GM12874 (cell line): ENCODE data around the gene WASF3.

Source experiments
- TF ChIP-seq, protein P1 (sequence below): IDR thresholded peaks from 2 replicates; pipeline ENCODE4 v1.5.1; 2011; ENCODE audit warnings: low read depth, mild to moderate bottlenecking, control low read depth, low read length, moderate library complexity; ENCODE audit not compliant: insufficient read depth

WASF3 gene

DNA sequence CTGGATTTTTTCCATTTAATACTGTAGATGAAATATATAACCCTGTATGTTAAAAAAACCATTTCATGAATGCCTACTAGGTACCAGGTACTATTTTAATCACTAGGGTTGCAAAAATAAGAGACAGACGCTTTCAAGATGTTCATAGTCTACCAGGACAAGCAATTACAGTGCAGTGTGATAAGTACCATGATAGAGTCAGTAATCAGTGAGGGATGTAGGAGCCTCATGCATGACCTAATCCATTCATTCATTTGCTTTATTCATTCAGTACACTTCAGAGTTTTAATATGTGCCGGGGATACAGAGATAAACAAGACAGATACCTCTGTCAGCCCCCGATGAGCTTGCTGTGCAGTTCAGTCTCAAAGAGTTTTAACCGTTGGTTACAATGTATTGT is 3.0 kb downstream of the WASF3 start:
- TF ChIP-seq, protein P1, sequence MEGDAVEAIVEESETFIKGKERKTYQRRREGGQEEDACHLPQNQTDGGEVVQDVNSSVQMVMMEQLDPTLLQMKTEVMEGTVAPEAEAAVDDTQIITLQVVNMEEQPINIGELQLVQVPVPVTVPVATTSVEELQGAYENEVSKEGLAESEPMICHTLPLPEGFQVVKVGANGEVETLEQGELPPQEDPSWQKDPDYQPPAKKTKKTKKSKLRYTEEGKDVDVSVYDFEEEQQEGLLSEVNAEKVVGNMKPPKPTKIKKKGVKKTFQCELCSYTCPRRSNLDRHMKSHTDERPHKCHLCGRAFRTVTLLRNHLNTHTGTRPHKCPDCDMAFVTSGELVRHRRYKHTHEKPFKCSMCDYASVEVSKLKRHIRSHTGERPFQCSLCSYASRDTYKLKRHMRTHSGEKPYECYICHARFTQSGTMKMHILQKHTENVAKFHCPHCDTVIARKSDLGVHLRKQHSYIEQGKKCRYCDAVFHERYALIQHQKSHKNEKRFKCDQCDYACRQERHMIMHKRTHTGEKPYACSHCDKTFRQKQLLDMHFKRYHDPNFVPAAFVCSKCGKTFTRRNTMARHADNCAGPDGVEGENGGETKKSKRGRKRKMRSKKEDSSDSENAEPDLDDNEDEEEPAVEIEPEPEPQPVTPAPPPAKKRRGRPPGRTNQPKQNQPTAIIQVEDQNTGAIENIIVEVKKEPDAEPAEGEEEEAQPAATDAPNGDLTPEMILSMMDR, result no peak

DNA sequence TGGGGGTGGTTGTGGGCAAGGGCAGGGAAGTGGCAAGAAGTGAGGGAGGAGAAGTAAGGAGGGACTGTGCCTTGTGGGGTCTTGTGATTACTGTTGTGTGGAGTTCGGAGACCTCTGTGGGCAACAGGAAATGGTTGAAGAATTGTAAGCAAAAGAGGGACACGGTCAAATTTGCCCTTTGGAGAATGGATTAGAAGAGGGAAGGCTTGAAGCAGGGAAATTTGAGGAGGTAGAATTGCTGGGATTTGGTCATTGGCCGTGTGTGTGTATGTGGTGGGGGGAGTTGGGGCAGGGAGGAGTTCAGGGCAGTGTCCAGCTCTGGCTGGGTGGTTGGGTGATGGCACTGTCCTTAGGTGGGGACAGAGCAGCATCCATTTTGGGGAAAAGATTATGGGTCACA is 3.6 kb downstream of the WASF3 start:
- TF ChIP-seq, protein P1, result no peak

DNA sequence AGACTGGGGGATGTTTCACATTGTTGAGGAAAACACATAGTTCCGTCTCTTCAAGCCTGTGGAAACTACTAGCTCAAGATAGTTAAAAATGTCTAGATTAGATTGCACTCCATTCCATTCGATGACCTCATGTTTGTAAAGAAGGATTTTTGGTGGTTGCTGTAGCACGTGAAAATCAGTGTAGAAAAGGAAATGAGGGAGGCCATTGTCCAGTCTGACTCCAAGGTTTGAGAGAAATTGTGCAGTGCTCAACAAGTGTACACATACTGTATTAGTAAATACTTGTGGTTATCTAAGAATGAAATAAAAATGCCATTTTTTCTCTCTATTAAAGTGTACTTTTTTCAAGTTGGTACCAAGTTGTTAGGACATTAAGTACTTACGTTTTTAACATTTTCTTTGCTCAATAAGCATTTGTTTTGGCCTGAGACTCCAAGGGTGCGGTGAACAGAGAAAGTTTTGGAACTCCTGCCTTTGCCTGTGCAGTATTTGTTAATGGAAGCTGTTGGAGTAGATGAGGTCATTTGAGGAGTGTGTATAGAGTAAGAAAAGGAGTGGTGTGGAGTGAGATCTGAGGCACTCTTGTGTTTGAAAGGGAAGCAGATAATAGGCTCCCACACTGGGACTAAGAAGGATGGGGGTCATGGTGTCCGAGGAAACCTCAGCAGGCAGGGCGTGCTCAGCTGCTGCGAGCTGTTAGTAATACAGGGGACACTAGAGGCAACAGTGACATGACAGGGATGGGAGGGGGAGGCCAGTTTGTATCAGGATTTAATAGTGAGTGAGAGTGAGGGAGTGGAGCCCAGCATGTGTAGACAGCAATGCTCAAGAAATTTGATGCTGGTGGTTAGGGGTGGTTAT is 4.4 kb downstream of the WASF3 start:
- TF ChIP-seq, protein P1, result no peak

DNA sequence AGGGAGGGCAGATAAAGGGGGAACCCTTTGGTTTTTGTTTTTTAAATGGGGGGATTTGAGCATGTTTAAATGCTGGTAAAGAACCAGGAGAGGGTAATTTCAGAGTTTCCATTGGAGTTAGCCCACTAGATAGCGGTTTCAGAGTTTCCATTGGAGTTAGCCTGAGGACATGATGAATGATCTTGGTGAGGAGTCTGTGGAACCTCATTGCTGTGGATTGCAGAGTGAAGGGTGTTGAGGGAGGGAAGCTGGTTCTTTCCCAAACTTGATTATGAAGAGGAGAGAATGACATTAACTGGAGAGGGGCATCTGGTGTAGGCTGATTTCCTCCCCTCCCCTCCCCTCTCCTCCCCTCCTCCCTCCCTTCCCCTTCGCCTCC is 5.0 kb downstream of the WASF3 start:
- TF ChIP-seq, protein P1, result no peak

DNA sequence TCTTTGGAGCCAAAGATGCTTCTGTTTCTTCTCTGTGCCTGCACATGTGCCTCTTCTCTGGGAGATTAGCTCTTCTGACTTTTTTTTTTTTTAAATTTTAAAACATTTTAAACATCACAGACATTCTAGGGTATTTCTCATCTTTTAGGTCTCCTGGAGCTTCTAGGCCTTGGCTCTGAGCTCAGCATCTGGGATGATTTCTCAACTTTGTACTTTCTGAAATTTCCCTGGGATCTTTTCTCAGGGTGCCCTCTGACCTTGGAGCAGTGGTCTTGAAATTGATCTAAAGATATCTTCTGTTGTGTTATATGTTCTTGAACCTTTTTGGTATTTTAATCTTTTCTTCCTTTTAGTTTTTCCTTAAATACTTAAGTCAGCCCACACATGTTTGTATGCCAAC is 6.2 kb downstream of the WASF3 start:
- TF ChIP-seq, protein P1, result no peak

DNA sequence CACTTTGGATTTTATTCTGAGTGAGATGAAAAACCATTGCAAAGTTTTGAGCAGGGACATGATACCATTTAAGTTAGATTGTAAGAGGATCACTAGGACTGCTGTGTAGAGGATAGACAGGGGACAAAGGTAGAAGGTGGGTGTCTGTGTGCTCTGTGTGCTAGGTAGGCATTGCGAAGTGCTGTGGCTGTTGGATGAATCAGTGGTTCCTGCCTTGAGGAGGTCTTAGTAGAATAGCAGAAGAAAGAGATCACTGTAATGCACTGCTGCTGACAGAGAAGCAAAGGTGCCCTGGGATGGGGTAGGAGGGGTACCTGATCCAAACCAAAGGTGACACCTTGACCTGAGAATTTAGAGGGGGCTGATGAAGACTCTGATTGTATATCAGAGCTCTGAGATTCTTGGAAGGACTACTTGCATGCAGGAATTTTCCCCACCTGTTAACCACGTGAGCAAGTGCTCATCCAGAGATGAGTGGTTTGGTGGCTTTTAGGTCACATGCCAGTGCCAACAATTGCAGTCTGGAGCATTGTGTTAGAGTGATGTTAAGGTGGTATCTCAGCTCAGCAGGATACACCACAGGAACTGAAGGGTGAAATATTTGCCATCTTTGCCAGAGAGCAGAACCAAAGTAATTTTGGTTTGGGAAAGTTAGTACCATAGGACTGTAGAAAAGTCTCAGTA is 10.8 kb downstream of the WASF3 start:
- TF ChIP-seq, protein P1, result no peak

DNA sequence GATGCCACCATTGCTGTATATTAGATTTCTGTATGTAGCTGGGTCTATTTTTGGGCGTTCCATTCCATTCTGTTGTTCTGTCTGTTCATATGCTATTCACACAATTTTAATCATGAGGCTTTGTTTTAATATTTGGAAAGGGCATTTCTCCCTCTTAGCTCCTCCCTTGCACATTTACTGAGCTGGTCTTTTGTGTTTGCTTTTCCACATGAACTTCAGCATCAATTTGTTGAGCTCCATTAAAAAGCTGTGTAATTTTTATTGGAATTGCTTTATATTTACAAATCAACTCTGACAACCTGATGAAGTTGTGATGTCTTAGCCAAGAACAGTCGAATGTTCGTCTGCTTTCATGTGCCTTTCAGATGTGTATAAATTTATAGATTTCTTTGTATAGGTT is 14.0 kb downstream of the WASF3 start:
- TF ChIP-seq, protein P1, result no peak
